Measurements from ENCODE around the gene INPP5A. TPM values are rescaled to one million over a fixed set of nuclear protein-coding genes. Genes with fewer than 3 reads are reported as not detected.

The INPP5A gene
- total RNA-seq, 1 experiment from 2014 or later = 22.6 TPM

- Histone ChIP-seq H2AFZ (ENCODE audit: low read length) (no peak overlapping the region), H3K4me1 (ENCODE audit: insufficient read depth, low read length) (no peaks in the 10 kb centered on the region), H3F3A (ENCODE audit: low read length, unreplicated experiment) (no peaks in the 10 kb centered on the region), H3K27me3 (ENCODE audit: low read length) (peaks cover 19% of the 10 kb centered on the region), H3K27ac (ENCODE audit: low read length) (no peak overlapping the region), H3K4me2 (ENCODE audit: low read length) (no peak overlapping the region), H3K36me3 (ENCODE audit: low read depth, low read length) (no peaks in the 10 kb centered on the region), H3K9me2 (replicated peaks; ENCODE audit: low read length) (no peaks in the 10 kb centered on the region), H3K9me3 (ENCODE audit: low read length) (no peaks in the 10 kb centered on the region), H3K79me2 (ENCODE audit: low read length) (no peaks in the 10 kb centered on the region), H3K9ac (ENCODE audit: low read length) (no peak overlapping the region), H4K20me1 (ENCODE audit: low read length) (no peaks in the 10 kb centered on the region), H3K4me3 (ENCODE audit: low read length) (no peak overlapping the region)
- DNase-seq = no peak
- ATAC-seq = no peak
- no TSS peak for BruUV-seq (replicated peaks)
- CTCF ChIA-PET = no interaction called here
- no peak for TF ChIP-seq EZH2 (IDR thresholded peaks at IDR 0.05; ENCODE audit: low read length, unreplicated experiment)
- TF ChIP-seq CTCF (conservative IDR thresholded peaks at IDR 0.05; ENCODE audit: low read depth, low read length) = no peak
- TF ChIP-seq EZH2phosphoT487 (IDR thresholded peaks at IDR 0.05; ENCODE audit: borderline replicate concordance, low read length) = no peak
- POLR2A ChIA-PET (ENCODE audit: unreplicated experiment) = no interaction called here
- intact Hi-C loops (cut with micrococcal nuclease) = no loop called here
Observed at GRCh38 chr10:132783165-132783939, 245.8 kb downstream of the INPP5A start.

- H3K9ac ChIP-seq (ENCODE audit: low read length) = no peak overlapping the region
- H3K4me2 ChIP-seq (ENCODE audit: low read length) = no peak overlapping the region
- no peak overlapping the region for H3K4me3 ChIP-seq (ENCODE audit: low read length)
- no peaks in the 10 kb centered on the region for H3K4me1 ChIP-seq (ENCODE audit: insufficient read depth, low read length)
- peaks cover 28% of the 10 kb centered on the region for H3K27me3 ChIP-seq (ENCODE audit: low read length)
- no peak for DNase-seq
- H2AFZ ChIP-seq (ENCODE audit: low read length) = no peak overlapping the region
- H3K9me2 ChIP-seq (replicated peaks; ENCODE audit: low read length) = no peaks in the 10 kb centered on the region
- H3K9me3 ChIP-seq (ENCODE audit: low read length) = no peaks in the 10 kb centered on the region
- ChIA-PET POLR2A (ENCODE audit: unreplicated experiment) (no interaction called here), CTCF (no interaction called here)
- no peaks in the 10 kb centered on the region for H3K36me3 ChIP-seq (ENCODE audit: low read depth, low read length)
- no peaks in the 10 kb centered on the region for H3F3A ChIP-seq (ENCODE audit: low read length, unreplicated experiment)
- intact Hi-C loops (cut with micrococcal nuclease) = no loop called here
- no peak overlapping the region for H3K27ac ChIP-seq (ENCODE audit: low read length)
- no TSS peak for BruUV-seq (replicated peaks)
- TF ChIP-seq EZH2 (IDR thresholded peaks at IDR 0.05; ENCODE audit: low read length, unreplicated experiment) (no peak), EZH2phosphoT487 (IDR thresholded peaks at IDR 0.05; ENCODE audit: borderline replicate concordance, low read length) (no peak), CTCF (conservative IDR thresholded peaks at IDR 0.05; ENCODE audit: low read depth, low read length) (no peak)
- ATAC-seq = no peak
- no peaks in the 10 kb centered on the region for H4K20me1 ChIP-seq (ENCODE audit: low read length)
- H3K79me2 ChIP-seq (ENCODE audit: low read length) = no peaks in the 10 kb centered on the region
Observed at GRCh38 chr10:132783940-132784865, 246.6 kb downstream of the INPP5A start.

Data from PC-3 (cell line).